Neural cell (in vitro differentiated cells): Measurements from ENCODE around the gene EHMT1.

Experiments
- CTCF ChIP-seq: fragments of 450-650 bp; IDR thresholded peaks from 2 replicates; pipeline ENCODE4 v1.5.1; 2014; ENCODE audit warnings: antibody characterized with exemption, mild to moderate bottlenecking, moderate library complexity; ENCODE audit not compliant: poor library complexity, severe bottlenecking
- EP300 ChIP-seq: fragments of 450-650 bp; conservative IDR thresholded peaks from 2 replicates; pipeline ENCODE4 v1.6.1; 2014; ENCODE audit warnings: antibody characterized with exemption, mild to moderate bottlenecking, moderate library complexity; ENCODE audit not compliant: poor library complexity, severe bottlenecking
- EZH2 ChIP-seq: fragments of 200-600, 300-800 bp; shearing (Covaris generic), sonication (generic); IDR thresholded peaks from 2 replicates; pipeline ENCODE4 v1.6.1; 2014; ENCODE audit warnings: antibody characterized with exemption, low read length, borderline replicate concordance, mild to moderate bottlenecking; ENCODE audit not compliant: insufficient read depth, poor library complexity, severe bottlenecking
- POLR2AphosphoS5 ChIP-seq: IDR thresholded peaks from 2 replicates; pipeline ENCODE4 v1.6.1; 2012
- TAF1 ChIP-seq: IDR thresholded peaks from 2 replicates; pipeline ENCODE4 v1.6.1; 2012; ENCODE audit warnings: low read depth
- TF ChIP-seq, protein P1 (sequence below): IDR thresholded peaks from 2 replicates; pipeline ENCODE4 v1.6.1; 2012; ENCODE audit warnings: borderline replicate concordance

DNA sequence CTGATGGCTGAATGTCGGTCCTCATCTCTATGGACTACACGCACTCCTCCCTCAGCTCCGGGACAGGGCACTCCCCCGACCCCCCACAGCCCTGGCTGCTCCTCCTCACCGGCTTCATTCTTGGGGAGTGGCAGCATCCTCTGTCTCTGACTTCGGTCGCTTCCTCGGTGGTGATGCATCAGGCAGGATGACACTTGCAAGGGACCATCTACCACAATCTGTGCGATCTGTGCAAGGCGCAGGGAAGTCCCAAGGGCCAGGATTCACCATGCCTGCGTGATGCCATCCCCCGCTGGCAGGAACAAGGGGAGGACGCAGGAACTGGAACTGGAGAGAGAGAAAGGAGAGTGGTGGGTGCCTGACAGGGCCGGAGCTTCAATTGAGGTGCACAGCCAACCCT, 256.5 kb downstream of the EHMT1 start:
- TF ChIP-seq CTCF (no peak), TAF1 (no peak), EZH2 (no peak), EP300 (no peak), POLR2AphosphoS5 (no peak)
- TF ChIP-seq, protein P1, sequence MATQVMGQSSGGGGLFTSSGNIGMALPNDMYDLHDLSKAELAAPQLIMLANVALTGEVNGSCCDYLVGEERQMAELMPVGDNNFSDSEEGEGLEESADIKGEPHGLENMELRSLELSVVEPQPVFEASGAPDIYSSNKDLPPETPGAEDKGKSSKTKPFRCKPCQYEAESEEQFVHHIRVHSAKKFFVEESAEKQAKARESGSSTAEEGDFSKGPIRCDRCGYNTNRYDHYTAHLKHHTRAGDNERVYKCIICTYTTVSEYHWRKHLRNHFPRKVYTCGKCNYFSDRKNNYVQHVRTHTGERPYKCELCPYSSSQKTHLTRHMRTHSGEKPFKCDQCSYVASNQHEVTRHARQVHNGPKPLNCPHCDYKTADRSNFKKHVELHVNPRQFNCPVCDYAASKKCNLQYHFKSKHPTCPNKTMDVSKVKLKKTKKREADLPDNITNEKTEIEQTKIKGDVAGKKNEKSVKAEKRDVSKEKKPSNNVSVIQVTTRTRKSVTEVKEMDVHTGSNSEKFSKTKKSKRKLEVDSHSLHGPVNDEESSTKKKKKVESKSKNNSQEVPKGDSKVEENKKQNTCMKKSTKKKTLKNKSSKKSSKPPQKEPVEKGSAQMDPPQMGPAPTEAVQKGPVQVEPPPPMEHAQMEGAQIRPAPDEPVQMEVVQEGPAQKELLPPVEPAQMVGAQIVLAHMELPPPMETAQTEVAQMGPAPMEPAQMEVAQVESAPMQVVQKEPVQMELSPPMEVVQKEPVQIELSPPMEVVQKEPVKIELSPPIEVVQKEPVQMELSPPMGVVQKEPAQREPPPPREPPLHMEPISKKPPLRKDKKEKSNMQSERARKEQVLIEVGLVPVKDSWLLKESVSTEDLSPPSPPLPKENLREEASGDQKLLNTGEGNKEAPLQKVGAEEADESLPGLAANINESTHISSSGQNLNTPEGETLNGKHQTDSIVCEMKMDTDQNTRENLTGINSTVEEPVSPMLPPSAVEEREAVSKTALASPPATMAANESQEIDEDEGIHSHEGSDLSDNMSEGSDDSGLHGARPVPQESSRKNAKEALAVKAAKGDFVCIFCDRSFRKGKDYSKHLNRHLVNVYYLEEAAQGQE: no peak
